ENCODE results near the gene FADS2.

DNA sequence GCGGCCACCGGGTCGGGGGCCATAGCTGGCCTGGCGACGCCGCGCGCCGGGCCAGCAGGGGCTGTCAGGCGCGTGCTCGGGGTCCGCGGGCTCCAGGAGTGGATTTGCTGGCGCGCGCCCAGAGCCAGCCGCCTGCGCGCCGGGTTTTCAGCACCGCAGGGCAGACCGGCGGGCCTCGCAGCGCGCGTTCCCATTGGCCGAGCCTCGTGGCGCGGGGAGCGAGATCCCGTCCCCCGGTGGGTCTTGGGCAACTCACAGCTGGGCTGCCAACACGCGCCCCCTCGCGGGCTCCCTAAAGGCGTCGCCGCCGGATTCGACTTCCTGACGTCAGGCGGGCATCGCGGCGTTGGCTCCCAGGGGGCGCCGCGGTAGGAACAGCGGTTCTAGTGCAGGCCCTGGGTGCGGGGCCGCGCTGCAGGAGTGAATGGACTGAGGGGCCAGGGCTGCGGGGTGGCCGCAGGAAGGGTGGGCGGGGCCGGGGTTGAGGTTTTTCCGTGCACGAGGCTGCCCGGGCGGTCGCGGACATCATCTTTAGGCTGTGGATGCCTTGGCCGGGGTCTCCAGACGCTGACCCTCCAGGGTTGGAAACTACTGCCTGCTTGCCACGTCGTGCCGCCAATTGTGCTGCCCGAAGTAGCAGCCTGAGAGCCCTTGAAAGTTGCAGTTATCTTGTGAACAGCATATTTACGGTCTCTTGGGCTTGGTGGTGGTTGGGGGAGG lies 11.2 kb upstream of the FADS2 start, which contains the start of gene FADS1:
- TF ChIP-seq, protein P1, sequence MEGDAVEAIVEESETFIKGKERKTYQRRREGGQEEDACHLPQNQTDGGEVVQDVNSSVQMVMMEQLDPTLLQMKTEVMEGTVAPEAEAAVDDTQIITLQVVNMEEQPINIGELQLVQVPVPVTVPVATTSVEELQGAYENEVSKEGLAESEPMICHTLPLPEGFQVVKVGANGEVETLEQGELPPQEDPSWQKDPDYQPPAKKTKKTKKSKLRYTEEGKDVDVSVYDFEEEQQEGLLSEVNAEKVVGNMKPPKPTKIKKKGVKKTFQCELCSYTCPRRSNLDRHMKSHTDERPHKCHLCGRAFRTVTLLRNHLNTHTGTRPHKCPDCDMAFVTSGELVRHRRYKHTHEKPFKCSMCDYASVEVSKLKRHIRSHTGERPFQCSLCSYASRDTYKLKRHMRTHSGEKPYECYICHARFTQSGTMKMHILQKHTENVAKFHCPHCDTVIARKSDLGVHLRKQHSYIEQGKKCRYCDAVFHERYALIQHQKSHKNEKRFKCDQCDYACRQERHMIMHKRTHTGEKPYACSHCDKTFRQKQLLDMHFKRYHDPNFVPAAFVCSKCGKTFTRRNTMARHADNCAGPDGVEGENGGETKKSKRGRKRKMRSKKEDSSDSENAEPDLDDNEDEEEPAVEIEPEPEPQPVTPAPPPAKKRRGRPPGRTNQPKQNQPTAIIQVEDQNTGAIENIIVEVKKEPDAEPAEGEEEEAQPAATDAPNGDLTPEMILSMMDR (IDR thresholded peaks at IDR 0.05), result peak; percentile 31 to 47 (median 40)
- peak in 2 of 3 donors; percentile 23 to 54 for TF ChIP-seq POLR2AphosphoS5 (IDR thresholded peaks at IDR 0.05)
- TF ChIP-seq EP300 (IDR thresholded peaks at IDR 0.05; ENCODE audit: low read depth), result no peak

All from transverse colon (tissue), 4 donors.